Progenitor cell of endocrine pancreas (in vitro differentiated cells): ENCODE data around the gene PLSCR5. TPM values are rescaled to one million over a fixed set of nuclear protein-coding genes. Genes with fewer than 3 reads are reported as not detected.

Experiments used
- DNase-seq: peaks from one replicate; pipeline ENCODE4 v3.0.0; 2021; ENCODE audit warnings: low spot score; ENCODE audit not compliant: unreplicated experiment
- H3K27ac Mint-ChIP-seq: 2 replicates; pipeline ENCODE4 v1.8.0; 2021; ENCODE audit warnings: mild to moderate bottlenecking, moderate library complexity, mixed read lengths
- H3K27me3 Mint-ChIP-seq: 2 replicates; pipeline ENCODE4 v1.8.0; 2021; ENCODE audit warnings: mixed read lengths
- H3K36me3 Mint-ChIP-seq: 2 replicates; pipeline ENCODE4 v1.8.0; 2022; ENCODE audit warnings: mixed read lengths; ENCODE audit not compliant: insufficient read depth
- H3K4me1 Mint-ChIP-seq: 2 replicates; pipeline ENCODE4 v1.8.0; 2021; ENCODE audit warnings: low read depth, mixed read lengths
- H3K4me3 Mint-ChIP-seq: 2 replicates; pipeline ENCODE4 v1.8.0; 2021; ENCODE audit warnings: low read depth, mild to moderate bottlenecking, moderate library complexity, mixed read lengths
- H3K9me3 Mint-ChIP-seq: 2 replicates; pipeline ENCODE4 v1.8.0; 2021; ENCODE audit warnings: low read depth, mixed read lengths
- total RNA-seq: library from RNA; stranded (reverse); gene quantifications from 2 replicates; pipeline ENCODE4 v1.2.1, GENCODE V29; 2021
- TF ChIP-seq, protein P1 (sequence below): fragments of 200-600 bp; sonication (generic); IDR thresholded peaks from one replicate; pipeline ENCODE4 v1.5.0; 2021; ENCODE audit warnings: antibody characterized with exemption, mild to moderate bottlenecking; ENCODE audit not compliant: unreplicated experiment

PLSCR5 gene
- total RNA-seq, 1 donor from 2014 or later = not detected

DNA sequence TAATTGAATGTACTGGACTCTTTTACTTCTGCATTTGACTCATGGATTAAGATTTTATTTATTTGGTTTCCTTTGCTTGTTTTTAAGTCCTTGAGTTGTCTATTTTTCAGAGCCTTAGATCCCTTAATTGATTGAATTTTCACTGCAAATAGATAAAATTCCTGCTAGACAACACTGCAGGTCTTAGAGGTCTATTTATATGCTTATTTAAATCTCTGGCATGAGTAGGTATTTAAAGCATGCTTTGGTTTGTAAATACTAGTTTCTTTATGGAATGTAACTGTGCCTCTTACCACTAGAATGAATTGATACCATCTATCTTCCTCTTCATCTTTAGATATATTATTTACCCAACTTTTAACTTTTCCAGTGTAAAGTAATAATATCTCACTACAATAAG is 20.0 kb downstream of the PLSCR5 start:
- Mint-ChIP-seq H3K4me3 (no peak overlapping the region), H3K27ac (no peak overlapping the region), H3K4me1 (peaks cover 17% of the 10 kb centered on the region), H3K9me3 (peaks cover 21% of the 10 kb centered on the region), H3K27me3 (no peaks in the 10 kb centered on the region), H3K36me3 (peaks cover 9% of the 10 kb centered on the region)
- TF ChIP-seq, protein P1, sequence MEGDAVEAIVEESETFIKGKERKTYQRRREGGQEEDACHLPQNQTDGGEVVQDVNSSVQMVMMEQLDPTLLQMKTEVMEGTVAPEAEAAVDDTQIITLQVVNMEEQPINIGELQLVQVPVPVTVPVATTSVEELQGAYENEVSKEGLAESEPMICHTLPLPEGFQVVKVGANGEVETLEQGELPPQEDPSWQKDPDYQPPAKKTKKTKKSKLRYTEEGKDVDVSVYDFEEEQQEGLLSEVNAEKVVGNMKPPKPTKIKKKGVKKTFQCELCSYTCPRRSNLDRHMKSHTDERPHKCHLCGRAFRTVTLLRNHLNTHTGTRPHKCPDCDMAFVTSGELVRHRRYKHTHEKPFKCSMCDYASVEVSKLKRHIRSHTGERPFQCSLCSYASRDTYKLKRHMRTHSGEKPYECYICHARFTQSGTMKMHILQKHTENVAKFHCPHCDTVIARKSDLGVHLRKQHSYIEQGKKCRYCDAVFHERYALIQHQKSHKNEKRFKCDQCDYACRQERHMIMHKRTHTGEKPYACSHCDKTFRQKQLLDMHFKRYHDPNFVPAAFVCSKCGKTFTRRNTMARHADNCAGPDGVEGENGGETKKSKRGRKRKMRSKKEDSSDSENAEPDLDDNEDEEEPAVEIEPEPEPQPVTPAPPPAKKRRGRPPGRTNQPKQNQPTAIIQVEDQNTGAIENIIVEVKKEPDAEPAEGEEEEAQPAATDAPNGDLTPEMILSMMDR = no peak
- DNase-seq = no peak

DNA sequence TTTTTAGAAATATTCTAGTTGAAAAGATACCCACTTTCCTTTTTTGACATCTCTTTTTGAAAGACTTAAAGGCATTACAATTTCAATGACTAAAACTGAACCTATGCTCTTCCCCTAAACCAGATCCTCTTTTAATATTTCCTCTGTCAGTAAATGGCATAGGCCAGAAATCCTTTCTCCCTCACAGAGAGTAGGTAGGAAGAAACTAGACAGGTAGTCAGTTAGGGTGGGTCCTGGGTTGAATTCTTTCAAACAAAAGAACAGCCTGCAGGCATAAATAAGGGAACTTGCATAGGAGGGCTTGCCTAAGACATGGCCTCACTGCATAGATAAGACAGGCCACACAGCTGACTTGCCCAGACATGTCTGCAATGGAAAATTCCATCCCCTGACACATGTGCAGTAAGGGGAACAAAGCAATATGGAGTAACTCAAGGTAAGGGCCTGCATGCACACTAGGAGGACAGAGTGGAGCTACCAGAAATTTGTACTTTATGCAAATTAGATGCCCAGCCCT is 23.1 kb downstream of the PLSCR5 start:
- Mint-ChIP-seq H3K27me3 (no peaks in the 10 kb centered on the region), H3K27ac (peak overlapping the region; percentile 78), H3K36me3 (peaks cover 9% of the 10 kb centered on the region), H3K4me3 (no peak overlapping the region), H3K4me1 (peaks cover 27% of the 10 kb centered on the region), H3K9me3 (peaks cover 21% of the 10 kb centered on the region)
- TF ChIP-seq, protein P1 = no peak
- no peak for DNase-seq

DNA sequence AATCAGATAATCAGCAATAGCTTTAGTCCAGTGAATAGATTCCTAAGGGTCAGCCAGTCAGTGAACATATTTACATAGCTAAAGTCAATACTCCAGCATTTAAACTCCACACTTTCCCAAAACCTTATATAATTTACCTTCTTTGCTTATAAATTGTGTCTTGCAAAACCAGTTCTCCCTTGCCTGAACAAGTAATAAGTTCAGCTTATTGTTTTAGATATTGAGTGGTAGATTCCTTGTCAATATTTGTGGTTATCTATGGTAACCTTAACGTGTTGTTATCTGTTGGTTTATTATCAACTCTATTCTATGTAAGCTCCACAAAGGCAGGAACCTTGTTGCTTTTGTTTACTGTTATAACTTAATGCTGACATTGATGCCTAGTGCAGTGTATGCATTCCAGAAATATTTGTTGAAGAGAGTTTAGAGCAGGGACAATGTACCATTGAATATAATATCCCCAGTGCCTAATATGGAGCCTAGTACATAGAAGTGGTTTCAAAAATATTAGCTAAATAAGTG is 24.0 kb downstream of the PLSCR5 start:
- H3K4me3 Mint-ChIP-seq = no peak overlapping the region
- peaks cover 28% of the 10 kb centered on the region for H3K4me1 Mint-ChIP-seq
- H3K27ac Mint-ChIP-seq = peak overlapping the region; percentile 82
- H3K9me3 Mint-ChIP-seq = peaks cover 21% of the 10 kb centered on the region
- no peak for DNase-seq
- no peaks in the 10 kb centered on the region for H3K27me3 Mint-ChIP-seq
- TF ChIP-seq, protein P1 = no peak
- H3K36me3 Mint-ChIP-seq = peaks cover 9% of the 10 kb centered on the region

DNA sequence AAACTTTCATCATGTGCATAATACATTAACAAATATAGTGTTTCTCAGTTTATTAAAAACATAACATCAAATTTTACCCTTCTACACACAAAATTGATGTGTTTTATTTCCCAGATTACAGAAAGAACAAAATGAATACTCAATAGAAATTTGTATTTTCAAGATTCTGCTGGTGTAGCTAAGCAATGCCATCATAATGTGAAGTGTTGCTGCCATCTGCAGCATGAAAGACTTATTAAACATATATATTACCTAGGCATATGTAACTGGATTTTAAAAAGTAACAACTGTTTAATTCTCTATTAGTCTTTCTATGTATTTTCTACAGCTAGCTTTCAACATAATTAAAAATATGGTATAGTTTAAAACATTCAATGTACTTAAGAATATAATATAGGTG is 27.5 kb downstream of the PLSCR5 start:
- Mint-ChIP-seq H3K36me3 (peaks cover 5% of the 10 kb centered on the region), H3K9me3 (peaks cover 13% of the 10 kb centered on the region)
- no peak for DNase-seq

DNA sequence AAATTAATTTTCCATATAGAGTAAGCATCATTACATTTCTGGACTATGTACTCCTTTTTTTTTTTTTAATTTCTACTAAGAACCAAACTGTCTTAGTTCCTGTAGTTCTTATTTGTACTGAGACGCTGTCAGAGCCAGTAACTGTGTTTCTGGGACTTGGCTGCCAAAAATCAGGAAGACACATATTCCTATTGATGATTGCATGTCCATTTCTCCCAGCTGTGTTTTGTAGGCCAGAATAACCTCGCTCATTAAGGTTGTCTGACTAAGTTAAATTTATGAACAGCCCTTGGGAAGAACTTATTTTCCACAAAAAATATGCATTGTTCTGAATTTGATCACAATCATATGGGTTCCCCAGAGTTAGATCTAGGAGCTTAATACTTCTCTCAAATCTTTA is 29.5 kb downstream of the PLSCR5 start:
- no peak overlapping the region for H3K27ac Mint-ChIP-seq
- H3K36me3 Mint-ChIP-seq = peaks cover 1% of the 10 kb centered on the region
- H3K4me3 Mint-ChIP-seq = no peak overlapping the region
- no peak for DNase-seq
- TF ChIP-seq, protein P1 = no peak
- peaks cover under 1% of the 10 kb centered on the region for H3K9me3 Mint-ChIP-seq
- H3K4me1 Mint-ChIP-seq = peaks cover 24% of the 10 kb centered on the region
- H3K27me3 Mint-ChIP-seq = no peaks in the 10 kb centered on the region

More for the DNA sequence above, 27.5 kb downstream of the PLSCR5 start:
- Mint-ChIP-seq H3K4me3 (no peak overlapping the region), H3K27ac (no peak overlapping the region), H3K27me3 (no peaks in the 10 kb centered on the region), H3K4me1 (peaks cover 32% of the 10 kb centered on the region)
- TF ChIP-seq, protein P1 = peak; percentile 62
